Endothelial cell of umbilical vein (primary cell): ENCODE data around the gene BICD2. TPM values are rescaled to one million over a fixed set of nuclear protein-coding genes. Genes with fewer than 3 reads are reported as not detected.

Experiments
- BruUV-seq: library from RNA; stranded (reverse); fragments of 400-500 nt; replicated peaks from 2 replicates; lab custom pipeline; 2021; lab: Mats Ljungman, UMichigan
- CTCF ChIA-PET: fragments of 300-600, 350-600 bp; sonication (Branson Sonifier 250); formaldehyde crosslinking; loops from one replicate; lab custom pipeline; 2021; ENCODE audit warnings: antibody characterized with exemption, inconsistent platforms; lab: Charles Lee
- POLR2A ChIA-PET: fragments of 300-600, 350-600 bp; sonication (Branson Sonifier 250); formaldehyde crosslinking; loops from one replicate; lab custom pipeline; 2021; ENCODE audit warnings: antibody characterized with exemption, inconsistent platforms; lab: Charles Lee
- DNase-seq: peaks from one replicate; pipeline ENCODE4 v3.0.0-alpha.2; 2011; ENCODE audit warnings: low read depth, low spot score
- FAIRE-seq: peaks from 2 replicates; lab custom pipeline; 2011; peaks lifted over from hg19 to GRCh38; lab: Jason Lieb, UNC
- H2AFZ ChIP-seq: 2 replicates; pipeline ENCODE4 v1.6.0; 2012; ENCODE audit warnings: low read depth, low read length, control low read depth, inconsistent platforms
- H3K27ac ChIP-seq: 2 replicates; pipeline ENCODE4 v1.5.1; 2011; ENCODE audit warnings: low read depth, mild to moderate bottlenecking, control low read depth, low read length, moderate library complexity; ENCODE audit not compliant: insufficient read depth
- H3K27me3 ChIP-seq, 2 experiments: 2 replicates each; pipeline versions ENCODE4 v1.6.0 to v1.6.1; 2011; ENCODE audit warnings: low read length in 2 of 2, mixed read lengths in 1 of 2; ENCODE audit not compliant: control insufficient read depth in 2 of 2, insufficient read depth in 2 of 2
- H3K36me3 ChIP-seq, 2 experiments: 2 replicates in 1 of 2; 3 replicates in 1 of 2; pipeline ENCODE4 v1.5.1; 2011; ENCODE audit warnings: low read length in 2 of 2, mild to moderate bottlenecking in 1 of 2, moderate library complexity in 1 of 2; ENCODE audit not compliant: control insufficient read depth in 2 of 2, insufficient read depth in 2 of 2; ENCODE audit errors: extremely low read depth in 1 of 2
- H3K4me1 ChIP-seq: 3 replicates; pipeline ENCODE4 v1.5.1; 2011; ENCODE audit warnings: mild to moderate bottlenecking, low read length; ENCODE audit not compliant: control insufficient read depth, insufficient read depth; ENCODE audit errors: extremely low read depth
- H3K4me2 ChIP-seq: 2 replicates; pipeline ENCODE4 v1.6.1; 2011; ENCODE audit warnings: low read length, control low read depth, mixed read lengths; ENCODE audit not compliant: insufficient read depth
- H3K4me3 ChIP-seq, 3 experiments: fragments of 200-600 bp in 1 of 3; sonication (generic), shearing (Covaris generic) in 1 of 3; replicated peaks in 1 of 3; 2 replicates each; pipeline ENCODE4 v1.5.1; 2011 to 2016; ENCODE audit warnings: control low read depth in 3 of 3, low read length in 3 of 3, mild to moderate bottlenecking in 2 of 3, inconsistent platforms in 1 of 3, low read depth in 1 of 3, moderate library complexity in 1 of 3; ENCODE audit not compliant: insufficient read depth in 1 of 3
- H3K79me2 ChIP-seq: 2 replicates; pipeline ENCODE4 v1.6.0; 2012; ENCODE audit warnings: low read length, inconsistent platforms; ENCODE audit not compliant: control insufficient read depth, insufficient read depth
- H3K9ac ChIP-seq: replicated peaks from 2 replicates; pipeline ENCODE3; 2011; ENCODE audit warnings: low read length, control low read depth; ENCODE audit not compliant: insufficient read depth; ENCODE audit errors: extremely low read depth
- H3K9me1 ChIP-seq: replicated peaks from 3 replicates; pipeline ENCODE4 v1.6.0; 2011; ENCODE audit warnings: mild to moderate bottlenecking, low read length; ENCODE audit not compliant: control insufficient read depth, insufficient read depth; ENCODE audit errors: extremely low read depth
- H3K9me3 ChIP-seq: replicated peaks from 2 replicates; pipeline ENCODE4 v1.5.1; 2012; ENCODE audit warnings: low read length, inconsistent platforms; ENCODE audit not compliant: control insufficient read depth, insufficient read depth
- H4K20me1 ChIP-seq: replicated peaks from 2 replicates; pipeline ENCODE3; 2011; ENCODE audit warnings: mild to moderate bottlenecking, low read length; ENCODE audit not compliant: control insufficient read depth, insufficient read depth; ENCODE audit errors: extremely low read depth
- CTCF ChIP-seq, 2 donors: IDR thresholded peaks; 1 replicate in 1 of 2; 2 replicates in 1 of 2; pipeline ENCODE4 v1.5.1; 2011; ENCODE audit warnings: low read length in 2 of 2, mild to moderate bottlenecking in 2 of 2, moderate library complexity in 2 of 2, control low read depth in 1 of 2, inconsistent platforms in 1 of 2, low read depth in 1 of 2; ENCODE audit not compliant: insufficient read depth in 1 of 2; ENCODE audit errors: extremely low read depth in 1 of 2
- EZH2 ChIP-seq: IDR thresholded peaks from 2 replicates; pipeline ENCODE4 v1.6.1; 2012; ENCODE audit warnings: borderline replicate concordance, low read depth, mild to moderate bottlenecking, moderate library complexity, low read length, inconsistent platforms; ENCODE audit not compliant: severe bottlenecking
- FOS ChIP-seq: IDR thresholded peaks from 2 replicates; pipeline ENCODE4 v1.6.1; 2011; ENCODE audit warnings: mild to moderate bottlenecking, low read length, moderate library complexity, borderline replicate concordance; ENCODE audit not compliant: insufficient read depth
- GATA2 ChIP-seq: IDR thresholded peaks from 2 replicates; pipeline ENCODE4 v1.7.0; 2011; ENCODE audit warnings: low read depth, mild to moderate bottlenecking, moderate library complexity, mixed read lengths, low read length; ENCODE audit not compliant: insufficient read length, insufficient read depth
- JUN ChIP-seq: IDR thresholded peaks from 2 replicates; pipeline ENCODE4 v1.6.1; 2011; ENCODE audit warnings: borderline replicate concordance, low read depth; ENCODE audit not compliant: insufficient read length, insufficient read depth
- MAX ChIP-seq: IDR thresholded peaks from 2 replicates; pipeline ENCODE4 v1.6.1; 2011; ENCODE audit not compliant: insufficient read depth, insufficient read length
- MYC ChIP-seq: IDR thresholded peaks from one replicate; pipeline ENCODE4 v1.6.1; 2011; ENCODE audit warnings: mild to moderate bottlenecking, low read depth, low read length
- POLR2A ChIP-seq: IDR thresholded peaks from 2 replicates; pipeline ENCODE4 v1.6.1; 2012; ENCODE audit warnings: low read depth, mild to moderate bottlenecking, control low read depth, low read length
- POLR2AphosphoS5 ChIP-seq: IDR thresholded peaks from 2 replicates; pipeline ENCODE4 v1.6.1; 2012; ENCODE audit warnings: low read depth, mild to moderate bottlenecking, control low read depth, low read length, moderate library complexity; ENCODE audit not compliant: insufficient read depth
- dilution Hi-C: fragments of 300-500 bp; cut with MboI; formaldehyde crosslinking; loops from one replicate; pipeline ENCODE4 v1.15.0; 2019; ENCODE audit warnings: low sequenced_read_pairs; ENCODE audit not compliant: extremely low pct_ligation_motif_present
- intact Hi-C: fragments of 100-400 bp; cut with micrococcal nuclease; formaldehyde crosslinking; loops from one replicate; pipeline ENCODE4 v1.10.0; 2022
- polyA plus RNA-seq, 4 experiments: library from polyadenylated mRNA; depleted of rRNA in 3 of 4; stranded (reverse) in 3 of 4; unstranded in 1 of 4; fragments of >200 nt; gene quantifications; 2 replicates each; pipeline versions ENCODE4 v1.2.1 to v1.2.3, GENCODE V29; 2011 to 2012; ENCODE audit warnings: missing spikeins in 1 of 4
- total RNA-seq: library from RNA; stranded (reverse); gene quantifications from 2 replicates; pipeline ENCODE4 v1.2.3, GENCODE V29; 2021

The BICD2 gene
- total and polyA plus RNA-seq, 2 donors (not counting 3 experiments of a cell fraction or from before 2014, with no cell fraction given), result 14.3 to 39.3 TPM

DNA sequence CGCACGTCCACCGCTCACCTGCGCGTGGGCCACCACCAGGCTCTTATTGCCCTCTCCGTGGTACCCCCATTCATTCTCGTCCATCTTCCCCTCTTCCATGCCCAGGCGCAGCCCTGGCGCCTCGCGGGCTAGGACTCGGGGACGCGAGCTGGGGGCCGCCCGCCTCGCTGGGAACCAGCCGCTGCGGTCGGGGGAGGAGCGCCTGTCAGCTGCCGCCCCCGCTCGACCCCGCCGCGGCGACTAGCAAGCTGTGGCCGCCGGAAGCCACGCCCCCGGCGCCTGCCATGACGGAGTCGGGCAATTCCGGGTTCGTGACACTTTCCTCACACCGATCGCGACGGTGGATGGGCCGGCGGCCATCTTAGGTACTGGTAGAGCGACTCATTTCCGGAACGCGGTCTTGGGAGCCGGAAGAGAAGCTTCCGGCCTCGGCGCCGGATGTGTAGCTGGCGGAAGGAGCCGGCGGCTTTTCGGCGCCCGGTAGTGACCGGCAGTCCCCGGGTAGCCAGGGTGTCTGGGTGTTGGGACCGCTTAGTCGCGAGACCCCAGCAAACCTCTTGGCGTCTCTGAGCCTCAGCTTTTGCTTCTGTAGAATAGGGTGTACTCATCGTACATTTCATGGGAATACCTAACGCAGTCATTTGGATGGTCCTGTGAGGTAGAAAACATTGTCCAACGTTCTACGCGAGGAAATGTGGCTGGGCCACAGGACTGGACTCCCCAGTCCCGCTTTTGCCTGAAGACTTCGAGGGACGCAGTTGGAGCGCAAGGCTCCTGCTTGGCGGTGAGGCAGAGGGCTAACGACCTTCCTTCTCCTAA lies 94.5 kb downstream of the BICD2 start, which contains the start of gene IPPK:
IPPK (minus strand) TSS at position 242 of the 819 bp plus-strand sequence; CDS start at position 99, 143 bp downstream.
- FAIRE-seq (peak; percentile 95), DNase-seq (peak; percentile 98)
- Histone ChIP-seq H3K9me1 (no peaks in the 10 kb centered on the region), H2AFZ (peak within 1 kb of the TSS; percentile 29), H3K9me3 (no peaks in the 10 kb centered on the region), H3K79me2 (peaks cover 46% of the 10 kb centered on the region), H3K27ac (peak within 1 kb of the TSS; percentile 97), H3K4me2 (peak within 1 kb of the TSS; percentile 69), H4K20me1 (peaks cover 4% of the 10 kb centered on the region), H3K36me3 (peaks cover 0 to 4% of the 10 kb centered on the region in 2 experiments), H3K4me1 (peaks cover 16% of the 10 kb centered on the region), H3K27me3 (no peaks in the 10 kb centered on the region), H3K4me3 (peak within 1 kb of the TSS; percentile 50 to 83 (median 77)), H3K9ac (peak within 1 kb of the TSS; percentile 97)
- ChIA-PET POLR2A (interaction anchor here (0.9 to 2.1 kb wide), 4 partner anchors 94 to 523 kb away, joined by 3 to 6 read pairs (median 3); partner anchors contain the start of genes BICD2, CARD19 and CENPP), CTCF (interaction anchor here (0.8 to 2.0 kb wide), 6 partner anchors 15 to 121 kb away, joined by 3 to 12 read pairs (median 4); no protein-coding TSS in a partner anchor)
- TSS peak; percentile 91 for BruUV-seq
- peak; percentile 98 for TF ChIP-seq POLR2AphosphoS5
- TF ChIP-seq JUN, result peak; percentile 52
- no peak for TF ChIP-seq MAX
- TF ChIP-seq FOS, result peak; percentile 73
- TF ChIP-seq EZH2, result no peak
- TF ChIP-seq CTCF (IDR thresholded peaks at IDR 0.05; ENCODE audit: extremely low read depth in 1 of 2, insufficient read depth in 1 of 2, low read depth in 1 of 2, low read length in 2 of 2), result no peak
- no peak for TF ChIP-seq GATA2
- no peak for TF ChIP-seq MYC
- peak; percentile 88 for TF ChIP-seq POLR2A
- dilution Hi-C loops (no loop called here), intact Hi-C loops (loop anchor here (1.0 to 10.0 kb wide), 6 partner anchors 17 to 425 kb away; partner anchors contain the start of genes CARD19, CENPP, NOL8 and ZNF484)
